Occipital lobe (tissue), 2 donors: ENCODE results near the gene SLC25A18. TPM values are rescaled to one million over a fixed set of nuclear protein-coding genes. Genes with fewer than 3 reads are reported as not detected.
"Not testable (repeated sequence)": the region's sequence is repeated elsewhere in the genome, so short reads cannot be mapped to it uniquely, and the experiment has no call there.

Experiments
- DNase-seq: peaks from one replicate; lab custom pipeline; 2025; lab: John Stamatoyannopoulos, UW
- total RNA-seq: library from RNA; depleted of rRNA; stranded (reverse); fragments of >200 nt; gene quantifications from one replicate; pipeline ENCODE4 v1.2.3, GENCODE V29; 2014

The SLC25A18 gene
- total RNA-seq: 6.4 TPM

GRCh38 chr22:17562906-17563870 is at the start of gene SLC25A18:
TSS of gene SLC25A18 (plus strand) at chr22:17563498. CDS start at chr22:17579945, 16,447 bp downstream.
- DNase-seq: peak; percentile 67

DNA sequence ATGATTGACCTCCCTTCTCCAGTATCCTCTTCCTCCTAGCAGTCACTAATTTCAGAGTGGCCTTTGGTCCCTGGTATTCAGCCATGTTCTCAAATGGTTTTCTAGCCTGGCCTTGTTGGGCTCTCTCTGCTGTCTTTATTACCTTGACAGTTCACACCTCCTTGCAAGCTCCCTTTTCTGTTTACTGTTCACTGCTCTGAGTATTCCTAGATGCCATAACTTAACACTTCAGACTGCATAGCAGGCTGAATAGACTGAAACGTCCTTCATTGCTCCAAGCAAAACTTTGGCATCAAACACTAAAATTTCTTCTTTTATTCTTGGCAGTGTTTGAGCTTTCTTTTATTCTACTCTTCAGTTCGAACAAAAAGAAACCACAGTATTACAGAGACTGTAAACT is 49.7 kb upstream of the SLC25A18 start:
- no peak for DNase-seq

DNA sequence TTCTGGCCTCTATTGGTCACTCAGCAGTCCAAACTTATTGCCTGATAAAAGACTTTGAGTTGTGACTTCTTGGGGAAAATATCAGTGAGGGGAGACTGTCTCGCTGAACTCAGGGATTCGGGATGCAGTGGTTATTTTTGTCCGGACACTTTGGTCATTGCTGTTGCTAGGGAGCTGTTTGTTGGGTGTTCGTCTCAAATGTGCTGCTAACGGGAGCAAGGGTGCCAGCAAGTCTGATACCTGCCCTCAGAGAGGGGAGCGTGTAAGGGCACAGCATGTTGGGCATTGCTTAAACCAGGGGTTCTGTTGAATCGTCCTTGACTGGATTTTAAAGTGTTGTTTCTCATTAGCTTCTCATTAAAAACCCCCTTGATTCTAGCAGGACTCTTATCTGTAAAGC is 49.2 kb upstream of the SLC25A18 start:
- no peak for DNase-seq

DNA sequence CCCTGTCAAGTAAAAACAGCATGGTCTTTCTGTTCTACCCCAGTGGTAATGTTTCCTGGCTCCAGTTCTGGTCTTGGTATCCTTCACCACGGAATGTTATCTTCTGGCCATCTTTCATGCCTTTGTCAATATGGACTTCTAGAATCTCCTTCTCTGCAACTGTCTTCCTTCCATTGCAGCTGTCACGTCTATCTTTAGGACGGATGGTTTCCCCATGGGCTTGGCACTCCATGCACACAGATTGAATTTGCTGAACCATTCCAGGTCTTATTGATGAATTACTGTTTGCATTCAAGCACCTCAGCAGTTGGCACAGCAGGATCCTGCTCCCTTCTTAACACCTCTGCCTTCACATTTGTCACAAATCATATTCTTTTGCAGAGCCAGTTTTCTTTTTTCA is 44.9 kb upstream of the SLC25A18 start:
- no peak for DNase-seq

GRCh38 chr22:17521971-17522370 is 41.3 kb upstream of the SLC25A18 start:
- DNase-seq: not testable (repeated sequence)

DNA sequence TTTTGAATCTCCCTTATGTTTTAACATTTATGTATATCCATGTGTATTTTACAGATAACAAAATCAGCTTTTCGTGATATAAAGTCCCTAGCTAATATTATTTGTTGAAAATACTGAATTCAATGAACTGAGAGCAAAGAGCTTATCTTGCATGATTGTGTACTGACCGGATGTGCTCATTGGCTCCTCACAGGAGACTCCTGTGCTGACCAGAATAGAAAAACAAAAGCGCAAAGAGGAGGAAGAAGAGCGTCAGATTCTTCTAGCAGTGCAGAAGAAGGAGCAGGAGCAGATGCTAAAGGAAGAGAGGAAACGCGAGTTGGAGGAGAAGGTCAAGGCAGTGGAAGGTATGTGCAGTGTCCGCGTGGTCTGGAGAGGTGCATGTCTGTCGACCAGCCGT is 39.4 kb upstream of the SLC25A18 start:
- no peak for DNase-seq

DNA sequence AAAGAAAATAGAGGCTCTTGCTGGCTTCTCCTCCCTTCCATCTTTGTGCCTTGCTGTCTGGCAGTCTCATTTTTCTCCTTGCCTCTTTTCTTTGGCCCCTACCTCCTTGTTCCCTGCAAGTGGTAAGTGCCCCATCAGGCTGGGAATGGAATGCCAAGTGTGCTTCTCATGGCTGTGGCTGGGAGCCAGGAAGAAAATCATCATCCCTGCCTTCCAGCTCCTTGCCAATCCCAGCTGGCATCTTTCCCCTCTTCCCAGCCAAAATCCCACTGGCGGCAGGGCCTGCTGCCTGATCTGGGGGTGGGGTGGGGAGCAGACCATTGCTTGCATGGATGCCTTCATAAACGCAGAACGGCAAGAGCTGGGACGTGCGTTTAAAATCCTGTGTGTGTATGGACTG is 27.0 kb upstream of the SLC25A18 start:
- peak; percentile 31 for DNase-seq

- DNase-seq: no peak
These were observed 26.1 kb upstream of the SLC25A18 start for GRCh38 chr22:17537155-17537554.

DNA sequence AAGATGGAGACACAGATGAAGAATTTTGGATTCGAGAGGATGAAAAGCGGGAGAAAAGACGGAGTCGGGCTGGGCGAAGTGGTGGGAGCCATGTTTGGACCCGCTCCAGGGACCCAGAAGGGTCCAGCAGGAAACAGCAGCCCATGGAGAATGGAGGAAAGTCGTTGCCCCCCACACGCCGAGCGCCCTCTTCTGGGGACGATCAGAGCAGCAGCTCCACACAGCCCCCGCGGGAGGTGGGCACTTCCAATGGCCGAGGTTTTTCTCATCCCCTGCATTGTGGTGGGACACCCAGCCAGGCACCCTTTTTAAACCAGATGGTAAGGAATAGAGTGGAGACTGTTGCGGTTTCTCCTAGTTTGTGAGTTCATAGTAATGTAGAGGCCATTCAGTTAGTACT is 22.8 kb upstream of the SLC25A18 start:
- no peak for DNase-seq

- DNase-seq: no peak
These were observed 21.8 kb upstream of the SLC25A18 start for GRCh38 chr22:17541476-17541875.

DNA sequence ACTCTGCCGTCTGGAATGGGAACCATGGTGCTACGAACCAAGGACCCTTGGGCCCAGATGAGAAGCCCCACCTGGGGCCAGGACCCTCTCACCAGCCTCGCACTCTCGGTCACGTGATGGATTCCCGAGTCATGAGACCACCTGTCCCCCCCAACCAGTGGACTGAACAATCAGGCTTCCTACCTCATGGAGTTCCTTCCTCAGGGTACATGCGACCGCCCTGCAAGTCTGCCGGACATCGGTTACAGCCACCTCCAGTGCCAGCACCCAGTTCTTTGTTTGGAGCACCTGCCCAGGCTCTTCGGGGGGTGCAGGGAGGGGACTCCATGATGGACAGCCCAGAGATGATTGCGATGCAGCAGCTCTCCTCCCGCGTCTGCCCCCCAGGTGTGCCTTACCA is 20.8 kb upstream of the SLC25A18 start:
- DNase-seq: no peak

DNA sequence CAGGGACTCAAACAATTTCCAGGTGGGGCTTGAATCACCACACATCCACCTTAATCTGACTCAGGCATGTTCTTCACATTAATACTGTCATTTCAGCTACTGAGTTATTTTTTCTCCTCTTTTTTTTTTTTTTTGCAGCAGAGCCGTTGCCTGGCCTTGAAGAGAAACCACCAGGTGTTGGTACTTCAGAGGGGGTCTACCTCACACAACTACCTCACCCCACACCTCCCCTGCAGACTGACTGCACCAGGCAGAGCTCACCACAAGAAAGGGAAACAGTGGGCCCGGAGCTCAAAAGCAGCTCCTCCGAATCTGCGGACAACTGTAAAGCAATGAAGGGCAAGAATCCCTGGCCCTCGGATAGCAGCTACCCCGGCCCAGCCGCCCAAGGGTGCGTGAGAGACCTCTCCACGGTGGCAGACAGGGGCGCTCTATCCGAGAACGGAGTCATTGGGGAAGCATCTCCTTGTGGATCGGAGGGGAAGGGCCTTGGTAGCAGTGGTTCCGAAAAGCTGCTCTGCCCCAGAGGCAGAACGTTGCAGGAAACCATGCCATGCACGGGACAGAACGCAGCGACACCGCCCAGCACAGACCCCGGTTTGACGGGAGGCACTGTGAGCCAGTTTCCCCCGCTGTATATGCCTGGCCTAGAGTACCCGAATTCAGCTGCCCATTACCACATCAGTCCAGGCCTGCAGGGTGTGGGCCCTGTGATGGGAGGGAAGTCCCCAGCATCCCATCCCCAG is 15.1 kb upstream of the SLC25A18 start:
- no peak for DNase-seq

- DNase-seq: no peak
These were observed 14.6 kb upstream of the SLC25A18 start for GRCh38 chr22:17548756-17549035.

GRCh38 chr22:17549183-17549582 is 14.1 kb upstream of the SLC25A18 start:
- DNase-seq: no peak

- no peak for DNase-seq
These were observed 13.6 kb upstream of the SLC25A18 start for GRCh38 chr22:17549655-17550054.

- DNase-seq: no peak
These were observed 10.6 kb upstream of the SLC25A18 start for GRCh38 chr22:17552737-17553136.

DNA sequence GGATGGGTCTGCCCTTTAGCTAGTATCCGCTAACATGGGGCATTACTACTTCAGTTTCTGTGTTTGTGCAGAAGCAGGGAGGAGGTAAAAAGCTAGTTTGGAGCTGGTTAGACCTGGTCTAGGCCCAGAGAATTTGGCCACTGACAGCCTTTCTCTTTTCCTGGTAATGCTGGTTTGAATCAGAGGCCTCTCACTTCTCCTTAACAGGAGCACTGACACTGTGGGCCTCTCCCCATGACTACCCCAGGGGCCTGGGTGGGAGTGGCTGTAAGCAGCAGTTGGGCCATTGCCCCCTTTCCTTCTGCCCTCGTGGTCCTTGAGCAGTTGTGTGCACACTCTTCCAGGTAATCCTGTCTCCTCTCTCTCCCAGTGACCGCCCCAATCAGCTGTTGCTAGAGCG is 8.5 kb upstream of the SLC25A18 start:
- no peak for DNase-seq

DNA sequence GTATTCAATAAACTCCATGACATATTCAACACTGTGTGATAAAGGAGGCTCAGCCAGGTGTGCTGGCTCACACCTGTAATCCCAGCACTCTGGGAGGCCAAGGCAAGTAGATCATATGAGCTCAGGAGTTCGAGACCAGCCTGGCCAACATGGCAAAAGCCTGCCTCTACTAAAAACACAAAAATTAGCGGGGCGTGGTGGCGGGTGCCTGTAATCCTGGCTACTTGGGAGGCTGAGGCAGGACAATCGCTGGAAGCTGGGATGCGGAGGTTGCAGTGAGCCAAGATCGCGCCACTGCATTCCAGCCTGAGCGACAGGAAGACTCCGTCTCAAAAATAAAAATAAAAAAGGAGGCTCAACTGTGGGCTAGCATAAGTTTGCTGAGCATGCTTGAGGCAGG is 4.1 kb upstream of the SLC25A18 start:
- no peak for DNase-seq

GRCh38 chr22:17563936-17564391 is 666 bp downstream of the SLC25A18 start:
- peak; percentile 57 for DNase-seq

DNA sequence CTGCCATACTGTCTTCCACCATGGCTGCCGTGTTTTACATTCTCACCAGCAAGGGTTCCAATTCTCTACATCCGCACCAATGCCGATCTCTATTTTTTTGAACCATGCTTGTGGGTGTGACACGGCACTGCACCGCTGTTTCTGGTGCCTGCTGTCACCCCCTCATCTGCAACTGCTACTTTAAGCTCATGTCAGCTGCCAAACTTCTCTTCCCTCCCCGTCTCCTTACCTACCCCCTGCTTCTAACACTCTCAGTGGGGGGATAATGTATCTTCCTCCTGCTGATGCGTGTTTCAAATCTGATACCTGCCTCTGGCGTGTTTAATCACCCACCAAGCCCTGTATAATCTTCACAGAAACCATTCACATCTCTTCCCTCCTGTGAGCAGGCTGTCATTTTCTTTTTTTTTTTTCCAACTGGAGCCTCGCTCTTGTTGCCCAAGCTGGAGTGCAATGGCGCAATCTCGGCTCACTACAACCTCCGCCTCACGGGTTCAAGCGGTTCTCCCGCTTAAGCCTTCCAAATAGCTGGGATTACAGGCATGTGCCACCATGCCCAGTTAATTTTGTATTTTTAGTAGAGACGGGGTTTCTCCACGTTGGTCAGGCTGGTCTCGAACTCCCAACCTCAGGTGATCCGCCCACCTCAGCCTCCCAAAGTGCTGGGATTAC is 2.9 kb downstream of the SLC25A18 start:
- not testable (repeated sequence) for DNase-seq

DNA sequence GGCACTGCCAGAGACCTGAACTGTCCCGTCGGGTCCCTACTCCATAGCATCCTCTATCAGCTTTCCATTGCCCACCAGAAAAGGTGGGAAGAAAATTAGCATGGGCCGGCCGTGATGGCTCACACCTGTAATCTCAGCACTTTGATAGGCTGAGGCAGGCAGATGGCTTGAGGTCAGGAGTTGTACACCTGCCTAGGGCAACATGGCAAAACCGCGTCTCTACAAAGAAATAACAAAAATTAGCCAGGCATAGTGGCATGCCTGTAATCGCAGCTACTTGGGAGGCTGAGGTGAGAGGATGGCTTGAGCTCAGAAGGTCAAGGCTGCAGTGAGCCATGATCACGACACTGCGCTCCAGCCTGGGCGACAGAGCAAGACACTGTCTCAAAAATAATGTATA is 3.5 kb downstream of the SLC25A18 start:
- DNase-seq: no peak

- no peak for DNase-seq
These were observed 6.7 kb downstream of the SLC25A18 start for GRCh38 chr22:17569971-17570511.
